SK-N-SH treated with all-trans-retinoic acid at 6 μM for 48 hours (cell line): ENCODE data around the gene PPFIBP1.

Experiments used
- ARNTL ChIP-seq: fragments of 450-650 bp; formaldehyde crosslinking; IDR thresholded peaks from 2 replicates; pipeline ENCODE4 v1.5.0; 2020; ENCODE audit warnings: low read depth, mild to moderate bottlenecking, moderate library complexity, borderline replicate concordance
- BACH2 ChIP-seq: fragments of 250-450 bp; sonication (Bioruptor Pico); IDR thresholded peaks from 2 replicates; pipeline ENCODE4 v1.9.0; 2021; ENCODE audit warnings: mild to moderate bottlenecking, borderline replicate concordance
- CSDC2 ChIP-seq: fragments of 250-450 bp; sonication (Bioruptor Pico); IDR thresholded peaks from 2 replicates; pipeline ENCODE4 v1.5.0; 2020; ENCODE audit warnings: mild to moderate bottlenecking, moderate library complexity
- CSRNP3 ChIP-seq: fragments of 250-450 bp; sonication (Bioruptor Pico); IDR thresholded peaks from 2 replicates; pipeline ENCODE4 v1.5.1; 2021; ENCODE audit warnings: mild to moderate bottlenecking, moderate library complexity
- ESRRG ChIP-seq: fragments of 250-450 bp; sonication (Bioruptor Pico); IDR thresholded peaks from 2 replicates; pipeline ENCODE4 v1.6.1; 2021; ENCODE audit warnings: mild to moderate bottlenecking
- GLIS3 ChIP-seq: fragments of 250-450 bp; sonication (Bioruptor Pico); IDR thresholded peaks from 2 replicates; pipeline ENCODE4 v1.5.0; 2020; ENCODE audit warnings: mild to moderate bottlenecking, moderate library complexity
- OSR1 ChIP-seq: fragments of 250-450 bp; sonication (Bioruptor Pico); IDR thresholded peaks from 2 replicates; pipeline ENCODE4 v1.8.0; 2022; ENCODE audit warnings: moderate library complexity, mild to moderate bottlenecking, inconsistent platforms
- PATZ1 ChIP-seq: fragments of 250-450 bp; sonication (Bioruptor Pico); IDR thresholded peaks from 2 replicates; pipeline ENCODE4 v1.8.0; 2020; ENCODE audit warnings: mild to moderate bottlenecking, moderate library complexity, borderline replicate concordance
- RARB ChIP-seq: fragments of 250-450 bp; sonication (Bioruptor Pico); IDR thresholded peaks from 2 replicates; pipeline ENCODE4 v1.8.0; 2021; ENCODE audit warnings: mild to moderate bottlenecking, moderate library complexity
- ZC3H10 ChIP-seq: fragments of 250-450 bp; sonication (Bioruptor Pico); IDR thresholded peaks from 2 replicates; pipeline ENCODE4 v1.5.1; 2021; ENCODE audit warnings: mild to moderate bottlenecking, moderate library complexity
- ZNF565 ChIP-seq: fragments of 450-650 bp; formaldehyde crosslinking; conservative IDR thresholded peaks from 2 replicates; pipeline ENCODE4 v1.5.0; 2020; ENCODE audit warnings: low read depth, mild to moderate bottlenecking, moderate library complexity
- ZNF8 ChIP-seq: fragments of 450-650 bp; formaldehyde crosslinking; IDR thresholded peaks from 2 replicates; pipeline ENCODE4 v1.5.0; 2020; ENCODE audit warnings: mild to moderate bottlenecking, moderate library complexity
- TF ChIP-seq, protein P1 (sequence below): fragments of 250-450 bp; sonication (Bioruptor Pico); IDR thresholded peaks from 2 replicates; pipeline ENCODE4 v1.5.1; 2020; ENCODE audit warnings: low read depth, mild to moderate bottlenecking, moderate library complexity
- TF ChIP-seq, protein P2 (sequence below): fragments of 250-450 bp; sonication (Bioruptor Pico); IDR thresholded peaks from 2 replicates; pipeline ENCODE4 v1.8.0; 2021; ENCODE audit warnings: low read depth, mild to moderate bottlenecking, moderate library complexity, borderline replicate concordance

DNA sequence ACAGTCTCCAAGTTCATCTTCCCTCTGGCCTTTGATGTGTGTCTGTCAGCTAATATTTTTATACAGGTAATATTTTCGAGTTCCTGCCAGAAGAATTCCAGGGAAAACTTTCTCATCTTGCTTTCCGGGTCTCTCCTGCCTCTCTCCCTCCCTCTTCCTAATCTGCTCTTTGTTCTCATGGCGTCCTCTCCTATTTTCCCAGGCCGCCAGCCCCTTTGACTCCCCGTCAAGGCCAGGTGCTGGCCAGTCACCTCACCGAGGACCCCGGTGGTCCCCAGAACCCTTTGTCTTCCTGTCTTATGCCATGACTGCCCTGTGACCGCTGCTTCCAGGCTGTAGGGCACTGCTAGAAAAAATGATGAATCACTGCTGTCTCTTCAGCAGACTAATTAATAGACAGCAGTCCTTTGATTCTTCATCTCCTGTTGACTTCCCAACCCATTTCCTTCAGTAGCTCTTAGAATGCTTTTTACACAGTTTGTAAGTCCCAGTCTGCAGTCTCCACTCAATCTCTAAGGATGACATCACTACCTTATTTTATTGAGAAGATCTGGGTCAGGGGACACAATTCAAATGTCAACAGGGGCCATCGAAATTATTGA lies 40.7 kb downstream of the PPFIBP1 start:
- TF ChIP-seq, protein P1, sequence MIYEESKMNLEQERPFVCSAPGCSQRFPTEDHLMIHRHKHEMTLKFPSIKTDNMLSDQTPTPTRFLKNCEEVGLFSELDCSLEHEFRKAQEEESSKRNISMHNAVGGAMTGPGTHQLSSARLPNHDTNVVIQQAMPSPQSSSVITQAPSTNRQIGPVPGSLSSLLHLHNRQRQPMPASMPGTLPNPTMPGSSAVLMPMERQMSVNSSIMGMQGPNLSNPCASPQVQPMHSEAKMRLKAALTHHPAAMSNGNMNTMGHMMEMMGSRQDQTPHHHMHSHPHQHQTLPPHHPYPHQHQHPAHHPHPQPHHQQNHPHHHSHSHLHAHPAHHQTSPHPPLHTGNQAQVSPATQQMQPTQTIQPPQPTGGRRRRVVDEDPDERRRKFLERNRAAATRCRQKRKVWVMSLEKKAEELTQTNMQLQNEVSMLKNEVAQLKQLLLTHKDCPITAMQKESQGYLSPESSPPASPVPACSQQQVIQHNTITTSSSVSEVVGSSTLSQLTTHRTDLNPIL (CRISPR knock-in tag), result no peak
- TF ChIP-seq PATZ1 (no peak), ARNTL (CRISPR knock-in tag) (no peak), ZC3H10 (CRISPR knock-in tag) (no peak), CSRNP3 (CRISPR knock-in tag) (no peak), CSDC2 (CRISPR knock-in tag) (no peak), OSR1 (no peak), ZNF565 (CRISPR knock-in tag) (no peak), BACH2 (CRISPR knock-in tag) (no peak), ZNF8 (CRISPR knock-in tag) (no peak), GLIS3 (no peak), RARB (no peak), ESRRG (no peak)
- TF ChIP-seq, protein P2, sequence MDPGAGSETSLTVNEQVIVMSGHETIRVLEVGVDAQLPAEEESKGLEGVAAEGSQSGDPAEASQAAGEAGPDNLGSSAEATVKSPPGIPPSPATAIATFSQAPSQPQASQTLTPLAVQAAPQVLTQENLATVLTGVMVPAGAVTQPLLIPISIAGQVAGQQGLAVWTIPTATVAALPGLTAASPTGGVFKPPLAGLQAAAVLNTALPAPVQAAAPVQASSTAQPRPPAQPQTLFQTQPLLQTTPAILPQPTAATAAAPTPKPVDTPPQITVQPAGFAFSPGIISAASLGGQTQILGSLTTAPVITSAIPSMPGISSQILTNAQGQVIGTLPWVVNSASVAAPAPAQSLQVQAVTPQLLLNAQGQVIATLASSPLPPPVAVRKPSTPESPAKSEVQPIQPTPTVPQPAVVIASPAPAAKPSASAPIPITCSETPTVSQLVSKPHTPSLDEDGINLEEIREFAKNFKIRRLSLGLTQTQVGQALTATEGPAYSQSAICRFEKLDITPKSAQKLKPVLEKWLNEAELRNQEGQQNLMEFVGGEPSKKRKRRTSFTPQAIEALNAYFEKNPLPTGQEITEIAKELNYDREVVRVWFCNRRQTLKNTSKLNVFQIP (CRISPR knock-in tag), result no peak
